ENCODE results near the gene MPST.

MPST gene

DNA sequence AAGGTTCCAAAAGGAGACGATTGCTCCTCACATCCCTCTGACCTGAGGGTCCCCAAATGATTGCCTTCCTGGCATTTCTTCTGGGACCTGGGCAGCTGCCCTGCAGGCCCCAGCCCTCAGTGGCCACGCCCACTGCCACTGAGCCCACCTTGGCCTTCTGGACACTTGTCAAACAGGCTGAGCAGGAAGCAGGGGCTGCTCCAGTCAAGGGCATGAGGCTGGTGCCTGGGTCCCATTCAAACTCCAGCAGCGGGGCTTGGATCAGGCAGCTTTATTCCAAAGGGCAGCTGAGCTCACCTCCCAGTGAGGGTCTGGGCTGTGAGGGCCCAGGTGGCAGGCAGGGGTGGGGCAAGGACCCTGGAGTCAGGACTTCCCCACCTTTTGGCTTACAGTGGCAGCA is 45.6 kb downstream of the MPST start:
- no peak for DNase-seq (ENCODE audit: low read depth)
- no peak overlapping the region for H3K4me3 ChIP-seq (ENCODE audit: control insufficient read depth, low read depth, low read length)
- TF ChIP-seq, protein P1, sequence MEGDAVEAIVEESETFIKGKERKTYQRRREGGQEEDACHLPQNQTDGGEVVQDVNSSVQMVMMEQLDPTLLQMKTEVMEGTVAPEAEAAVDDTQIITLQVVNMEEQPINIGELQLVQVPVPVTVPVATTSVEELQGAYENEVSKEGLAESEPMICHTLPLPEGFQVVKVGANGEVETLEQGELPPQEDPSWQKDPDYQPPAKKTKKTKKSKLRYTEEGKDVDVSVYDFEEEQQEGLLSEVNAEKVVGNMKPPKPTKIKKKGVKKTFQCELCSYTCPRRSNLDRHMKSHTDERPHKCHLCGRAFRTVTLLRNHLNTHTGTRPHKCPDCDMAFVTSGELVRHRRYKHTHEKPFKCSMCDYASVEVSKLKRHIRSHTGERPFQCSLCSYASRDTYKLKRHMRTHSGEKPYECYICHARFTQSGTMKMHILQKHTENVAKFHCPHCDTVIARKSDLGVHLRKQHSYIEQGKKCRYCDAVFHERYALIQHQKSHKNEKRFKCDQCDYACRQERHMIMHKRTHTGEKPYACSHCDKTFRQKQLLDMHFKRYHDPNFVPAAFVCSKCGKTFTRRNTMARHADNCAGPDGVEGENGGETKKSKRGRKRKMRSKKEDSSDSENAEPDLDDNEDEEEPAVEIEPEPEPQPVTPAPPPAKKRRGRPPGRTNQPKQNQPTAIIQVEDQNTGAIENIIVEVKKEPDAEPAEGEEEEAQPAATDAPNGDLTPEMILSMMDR (IDR thresholded peaks at IDR 0.05; ENCODE audit: control insufficient read depth, insufficient read depth, low read depth, low read length, missing control alignments), result no peak

- TF ChIP-seq, protein P1 (IDR thresholded peaks at IDR 0.05; ENCODE audit: control insufficient read depth, insufficient read depth, low read depth, low read length, missing control alignments), result no peak
- H3K4me3 ChIP-seq (ENCODE audit: control insufficient read depth, low read depth, low read length), result no peak overlapping the region
- no peak for DNase-seq (ENCODE audit: low read depth)
Observed at GRCh38 chr22:37065961-37066360, 46.4 kb downstream of the MPST start.

DNA sequence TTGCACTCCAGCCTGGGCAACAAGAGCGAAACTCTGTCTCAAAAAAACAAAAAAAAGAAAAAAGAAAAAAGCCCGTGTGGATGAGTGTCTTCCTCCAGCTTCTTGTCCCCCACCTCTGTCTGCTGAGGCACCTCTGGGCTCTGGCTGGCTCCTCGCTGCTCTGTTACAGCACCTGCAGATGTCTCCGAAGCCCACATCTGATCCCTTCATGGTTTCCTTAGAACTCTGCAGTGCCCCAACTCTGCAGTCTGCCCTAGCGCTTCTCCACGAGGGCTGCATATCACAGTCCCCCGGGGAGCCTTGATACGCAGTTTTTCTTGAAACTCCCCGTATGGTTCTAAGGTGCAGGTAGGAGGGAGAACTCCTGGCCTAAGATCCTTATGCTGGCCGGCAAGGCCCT is 47.9 kb downstream of the MPST start:
- DNase-seq (ENCODE audit: low read depth), result no peak
- no peak overlapping the region for H3K4me3 ChIP-seq (ENCODE audit: control insufficient read depth, low read depth, low read length)
- TF ChIP-seq, protein P1 (IDR thresholded peaks at IDR 0.05; ENCODE audit: control insufficient read depth, insufficient read depth, low read depth, low read length, missing control alignments), result no peak

GRCh38 chr22:37068859-37069258 is 49.3 kb downstream of the MPST start:
- TF ChIP-seq, protein P1 (IDR thresholded peaks at IDR 0.05; ENCODE audit: control insufficient read depth, insufficient read depth, low read depth, low read length, missing control alignments), result no peak
- no peak for DNase-seq (ENCODE audit: low read depth)
- H3K4me3 ChIP-seq (ENCODE audit: control insufficient read depth, low read depth, low read length), result no peak overlapping the region

DNA sequence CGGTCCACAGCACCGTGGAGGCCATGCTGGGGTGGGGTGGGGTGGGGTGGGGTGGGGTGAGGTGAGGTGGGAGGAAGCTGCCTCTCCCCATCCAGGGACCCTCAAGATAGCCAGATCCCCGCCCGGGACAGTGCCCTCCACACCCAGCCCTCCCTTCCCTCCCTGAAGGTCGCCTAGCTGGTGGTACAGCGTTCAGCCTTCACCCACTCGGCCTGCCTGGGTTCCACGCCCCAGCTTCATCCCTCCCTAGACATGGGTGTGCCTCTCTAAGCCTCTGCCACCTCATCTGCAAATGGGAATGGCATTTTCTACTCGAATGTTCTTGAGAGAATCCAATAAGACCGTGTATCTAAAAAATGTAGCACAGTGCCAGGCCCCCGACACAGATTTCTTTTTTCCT is 49.8 kb downstream of the MPST start:
- no peak overlapping the region for H3K4me3 ChIP-seq (ENCODE audit: control insufficient read depth, low read depth, low read length)
- TF ChIP-seq, protein P1 (IDR thresholded peaks at IDR 0.05; ENCODE audit: control insufficient read depth, insufficient read depth, low read depth, low read length, missing control alignments), result no peak

GRCh38 chr22:37069719-37070118 is 50.2 kb downstream of the MPST start:
- TF ChIP-seq, protein P1 (IDR thresholded peaks at IDR 0.05; ENCODE audit: control insufficient read depth, insufficient read depth, low read depth, low read length, missing control alignments), result no peak
- DNase-seq (ENCODE audit: low read depth), result no peak
- H3K4me3 ChIP-seq (ENCODE audit: control insufficient read depth, low read depth, low read length), result no peak overlapping the region

More for the DNA sequence above, 49.8 kb downstream of the MPST start:
- no peak for DNase-seq (ENCODE audit: low read depth)

DNA sequence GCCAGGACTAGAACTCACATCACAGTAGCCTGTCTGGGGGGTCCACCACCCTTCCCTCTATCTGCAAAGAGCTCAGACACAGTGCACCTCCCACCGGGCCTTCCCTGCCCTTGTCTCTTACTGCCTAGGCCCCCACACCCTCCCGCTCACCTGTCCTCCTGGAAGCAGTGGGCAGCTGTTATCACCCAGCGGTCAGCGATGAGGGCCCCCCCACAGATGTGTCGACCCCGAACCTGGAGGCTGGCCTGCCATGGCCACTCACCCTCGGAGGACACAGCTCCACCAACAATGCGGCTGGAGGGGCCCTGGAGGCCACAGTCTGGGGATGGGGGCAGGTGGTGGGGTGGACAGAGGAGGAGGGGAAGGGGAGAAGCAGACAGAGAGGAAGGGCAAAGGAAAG is 50.8 kb downstream of the MPST start:
- TF ChIP-seq, protein P1 (IDR thresholded peaks at IDR 0.05; ENCODE audit: control insufficient read depth, insufficient read depth, low read depth, low read length, missing control alignments), result no peak
- H3K4me3 ChIP-seq (ENCODE audit: control insufficient read depth, low read depth, low read length), result no peak overlapping the region
- DNase-seq (ENCODE audit: low read depth), result no peak

Data from AG09309 (cell line).